Mucosa of descending colon (tissue), 3 donors: ENCODE measurements around the gene SPAG9. TPM values are rescaled to one million over a fixed set of nuclear protein-coding genes. Genes with fewer than 3 reads are reported as not detected.

Experiments used
- ATAC-seq: fragments of 200-7000 bp; cut with Tn5 transposase; one replicate; pipeline ENCODE4 v1.9.1; 2020; ENCODE audit warnings: mild to moderate bottlenecking, moderate library complexity
- DNase-seq, 3 donors: peaks; one replicate each; pipeline ENCODE4 v3.0.0-alpha.2; 2020
- H3K36me3 ChIP-seq: fragments of 200-600 bp; one replicate; pipeline ENCODE4 v1.8.0; 2021; ENCODE audit warnings: low read depth, mild to moderate bottlenecking
- H3K4me1 ChIP-seq: fragments of 200-600 bp; one replicate; pipeline ENCODE4 v1.8.0; 2021; ENCODE audit warnings: low read depth, mild to moderate bottlenecking
- H3K4me3 ChIP-seq: fragments of 200-600 bp; one replicate; pipeline ENCODE4 v1.8.0; 2021; ENCODE audit warnings: mild to moderate bottlenecking
- H3K9me3 ChIP-seq: fragments of 200-600 bp; one replicate; pipeline ENCODE4 v1.8.0; 2021; ENCODE audit warnings: mild to moderate bottlenecking
- intact Hi-C, 2 donors: fragments of 100-400 bp; cut with DNase I in 1 of 2; cut with micrococcal nuclease in 1 of 2; formaldehyde crosslinking; loops; one replicate each; pipeline versions ENCODE4 v1.11.0 to v1.11.1; 2022; cut with DNase I, micrococcal nuclease
- total RNA-seq, 3 donors: library from RNA; stranded (reverse); fragmentation: NEBNext Ultra II Directional in 2 of 3; extraction: Animal tissue kit (Norgen Biotek cat#: 25700) in 2 of 3; gene quantifications; one replicate each; pipeline versions ENCODE4 v1.2.1 to v1.2.4, GENCODE V29; 2021 to 2023
- TF ChIP-seq, protein P1 (sequence below): fragments of 200-600 bp; IDR thresholded peaks from one replicate; pipeline ENCODE4 v1.8.0; 2022; ENCODE audit warnings: antibody characterized with exemption, mild to moderate bottlenecking
- donor health status: DM: no; HTN: no; CAD: no; lungs with moderate emphysema.
- donor health status: DM: no; HTN: no; CAD: no.
- donor health status: DM: no; HTN: yes; CAD: no.

Gene SPAG9
- total RNA-seq, 3 donors from 2014 or later: 64.1 to 96.7 (median 79.8) TPM

DNA sequence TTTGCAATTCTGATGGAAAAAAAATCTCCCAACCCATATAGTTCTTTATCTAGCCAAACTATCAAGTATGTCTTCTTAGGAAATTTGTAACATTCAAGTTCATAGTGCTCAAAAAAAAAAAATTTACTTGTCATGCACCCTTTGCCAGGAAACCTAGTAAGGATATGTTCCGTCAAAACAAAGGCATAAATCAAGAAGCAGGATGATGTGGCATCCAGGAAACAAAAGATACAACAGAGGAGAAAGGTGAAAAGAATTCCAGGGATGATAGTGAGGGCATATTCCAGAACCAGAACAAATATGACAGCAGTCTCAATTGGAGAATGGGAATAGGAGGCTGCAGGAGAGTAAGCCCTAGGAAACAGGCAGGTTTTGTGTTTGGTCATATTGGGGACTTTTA lies 104.6 kb downstream of the SPAG9 start:
- Histone ChIP-seq H3K9me3 (no peaks in the 10 kb centered on the region), H3K36me3 (peaks cover 10% of the 10 kb centered on the region), H3K4me1 (no peaks in the 10 kb centered on the region), H3K4me3 (no peak overlapping the region)
- DNase-seq (no peak), ATAC-seq (no peak)
- intact Hi-C loops: no loop called here
- TF ChIP-seq, protein P1, sequence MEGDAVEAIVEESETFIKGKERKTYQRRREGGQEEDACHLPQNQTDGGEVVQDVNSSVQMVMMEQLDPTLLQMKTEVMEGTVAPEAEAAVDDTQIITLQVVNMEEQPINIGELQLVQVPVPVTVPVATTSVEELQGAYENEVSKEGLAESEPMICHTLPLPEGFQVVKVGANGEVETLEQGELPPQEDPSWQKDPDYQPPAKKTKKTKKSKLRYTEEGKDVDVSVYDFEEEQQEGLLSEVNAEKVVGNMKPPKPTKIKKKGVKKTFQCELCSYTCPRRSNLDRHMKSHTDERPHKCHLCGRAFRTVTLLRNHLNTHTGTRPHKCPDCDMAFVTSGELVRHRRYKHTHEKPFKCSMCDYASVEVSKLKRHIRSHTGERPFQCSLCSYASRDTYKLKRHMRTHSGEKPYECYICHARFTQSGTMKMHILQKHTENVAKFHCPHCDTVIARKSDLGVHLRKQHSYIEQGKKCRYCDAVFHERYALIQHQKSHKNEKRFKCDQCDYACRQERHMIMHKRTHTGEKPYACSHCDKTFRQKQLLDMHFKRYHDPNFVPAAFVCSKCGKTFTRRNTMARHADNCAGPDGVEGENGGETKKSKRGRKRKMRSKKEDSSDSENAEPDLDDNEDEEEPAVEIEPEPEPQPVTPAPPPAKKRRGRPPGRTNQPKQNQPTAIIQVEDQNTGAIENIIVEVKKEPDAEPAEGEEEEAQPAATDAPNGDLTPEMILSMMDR: no peak

DNA sequence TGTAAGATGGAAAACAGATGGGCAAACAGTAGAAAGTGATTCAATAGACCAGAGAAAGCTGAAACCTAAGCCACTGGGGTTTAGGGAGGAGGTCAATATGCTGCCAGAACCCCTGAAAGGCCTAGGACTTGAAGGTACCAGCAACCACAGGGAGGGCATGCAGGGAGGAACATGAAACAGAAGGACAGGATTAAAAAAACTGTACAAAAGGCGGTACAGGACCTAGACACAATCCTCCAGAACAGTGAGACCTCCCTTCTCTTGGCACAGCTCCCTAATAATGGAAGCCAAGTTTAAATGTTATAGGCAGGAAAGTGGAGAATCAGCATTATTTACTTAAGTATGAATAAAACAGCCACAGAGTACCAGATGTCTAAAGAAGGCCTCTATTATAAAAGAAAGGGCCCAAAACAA lies 105.5 kb downstream of the SPAG9 start:
- TF ChIP-seq, protein P1: no peak
- DNase-seq (no peak), ATAC-seq (no peak)
- H3K36me3 ChIP-seq: peaks cover 10% of the 10 kb centered on the region
- no peaks in the 10 kb centered on the region for H3K9me3 ChIP-seq
- no peaks in the 10 kb centered on the region for H3K4me1 ChIP-seq
- H3K4me3 ChIP-seq: no peak overlapping the region
- intact Hi-C loops: no loop called here

DNA sequence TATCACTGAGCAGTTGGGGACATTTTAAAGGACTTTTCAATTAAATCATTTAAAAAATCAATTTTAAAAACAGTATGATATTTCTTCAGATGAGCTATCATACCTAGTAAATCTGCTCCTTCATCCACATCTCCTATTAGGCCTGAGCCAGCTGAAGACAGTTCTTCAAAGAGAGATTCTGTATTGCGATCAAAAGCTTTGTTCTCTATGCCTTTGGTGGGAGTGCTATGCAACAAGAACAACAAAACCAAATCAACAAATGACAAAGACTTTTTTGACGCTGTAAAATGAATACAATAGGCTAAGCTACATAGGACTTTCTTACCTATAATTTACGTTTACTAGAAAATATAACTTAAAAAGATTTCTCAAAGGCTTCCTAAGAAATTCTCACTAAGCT lies 106.5 kb downstream of the SPAG9 start:
- Histone ChIP-seq H3K4me3 (no peak overlapping the region), H3K9me3 (no peaks in the 10 kb centered on the region), H3K4me1 (no peaks in the 10 kb centered on the region), H3K36me3 (peaks cover 10% of the 10 kb centered on the region)
- no peak for ATAC-seq
- DNase-seq: no peak
- intact Hi-C loops: no loop called here
- TF ChIP-seq, protein P1: no peak

DNA sequence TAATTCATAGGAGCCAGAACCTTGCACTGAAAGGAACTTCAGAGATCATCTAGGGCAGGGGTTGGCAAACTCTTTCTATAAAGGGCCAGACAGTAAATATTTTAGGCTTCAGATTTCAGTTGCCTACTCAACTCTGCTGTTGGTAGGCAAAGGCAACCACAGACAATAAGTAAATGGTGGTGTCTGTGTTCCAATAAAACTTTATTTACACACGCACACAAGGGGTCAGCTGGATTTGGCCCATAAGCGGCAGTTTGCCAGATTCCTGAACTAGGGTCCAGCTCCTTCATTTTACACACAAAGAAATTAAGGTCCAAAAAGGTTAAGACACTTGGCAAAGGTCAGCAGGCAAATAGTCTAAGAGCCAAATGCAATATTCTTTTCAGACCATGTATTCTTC lies 107.3 kb downstream of the SPAG9 start:
- TF ChIP-seq, protein P1: no peak
- peaks cover 10% of the 10 kb centered on the region for H3K36me3 ChIP-seq
- no peak overlapping the region for H3K4me3 ChIP-seq
- no peaks in the 10 kb centered on the region for H3K4me1 ChIP-seq
- DNase-seq (no peak), ATAC-seq (no peak)
- H3K9me3 ChIP-seq: no peaks in the 10 kb centered on the region
- intact Hi-C loops: no loop called here

DNA sequence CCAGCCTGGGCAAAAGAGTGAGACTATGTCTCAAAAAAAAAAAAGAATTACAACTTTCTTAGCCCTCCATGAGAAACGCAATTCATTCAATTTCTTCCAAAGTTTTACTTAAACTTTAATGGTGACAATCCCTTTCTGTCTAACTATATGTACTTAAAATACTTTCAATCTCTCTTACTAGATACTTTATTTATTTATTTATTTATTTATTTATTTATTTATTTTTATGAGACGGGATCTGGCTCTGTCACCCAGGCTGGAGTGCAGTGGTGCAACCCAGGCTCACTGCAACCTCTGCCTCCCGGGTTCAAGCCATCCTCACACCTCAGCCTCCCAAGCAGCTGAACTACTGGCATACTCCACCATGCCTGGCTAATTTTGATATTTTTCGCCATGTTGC lies 108.1 kb downstream of the SPAG9 start:
- ATAC-seq (no peak), DNase-seq (no peak)
- no peaks in the 10 kb centered on the region for H3K9me3 ChIP-seq
- TF ChIP-seq, protein P1: no peak
- H3K4me1 ChIP-seq: no peaks in the 10 kb centered on the region
- intact Hi-C loops: no loop called here
- H3K36me3 ChIP-seq: peaks cover 10% of the 10 kb centered on the region
- H3K4me3 ChIP-seq: no peak overlapping the region

DNA sequence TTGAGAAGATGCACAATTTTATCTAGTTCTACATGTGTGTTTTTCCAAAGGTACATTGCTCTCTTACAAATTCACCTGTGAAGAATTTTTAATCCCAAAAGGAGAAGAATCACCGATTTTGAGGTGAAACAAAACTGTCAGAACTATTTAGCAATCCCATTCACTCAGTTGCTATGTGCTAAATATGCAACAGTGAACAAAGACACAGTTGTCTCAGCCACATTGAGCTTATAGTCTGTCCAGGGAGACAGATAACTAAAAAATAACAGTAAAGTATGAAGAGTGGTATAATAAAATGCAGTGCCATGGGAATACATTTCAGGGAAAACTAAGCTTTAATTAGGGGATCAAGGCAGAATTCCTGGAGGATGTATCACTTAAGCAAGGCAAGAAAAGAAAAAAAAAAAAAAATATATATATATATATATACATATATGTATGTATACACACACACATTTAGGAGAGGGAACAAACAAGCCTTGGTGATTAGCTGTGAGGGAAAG lies 110.4 kb downstream of the SPAG9 start:
- H3K4me1 ChIP-seq: no peaks in the 10 kb centered on the region
- no peak overlapping the region for H3K4me3 ChIP-seq
- no peak for ATAC-seq
- TF ChIP-seq, protein P1: no peak
- peaks cover 10% of the 10 kb centered on the region for H3K36me3 ChIP-seq
- no peak for DNase-seq
- intact Hi-C loops: no loop called here
- no peaks in the 10 kb centered on the region for H3K9me3 ChIP-seq
